HCT116 (cell line): Measurements from ENCODE around the gene MOB3A.

Experiments used
- CTCF ChIP-seq, 3 experiments: fragments of 200-600 bp in 1 of 3; sonication (generic) in 1 of 3; IDR thresholded peaks in 2 of 3; conservative IDR thresholded peaks in 1 of 3; 2 replicates each; pipeline ENCODE4 v1.5.1; 2012 to 2017; ENCODE audit warnings: low read depth in 2 of 3, low read length in 2 of 3, antibody characterized with exemption in 1 of 3, borderline replicate concordance in 1 of 3, control low read depth in 1 of 3, mild to moderate bottlenecking in 1 of 3, mixed read lengths in 1 of 3, mixed run types in 1 of 3, moderate library complexity in 1 of 3; ENCODE audit not compliant: insufficient read depth in 1 of 3
- EGR1 ChIP-seq: IDR thresholded peaks from 2 replicates; pipeline ENCODE4 v1.6.1; 2012; ENCODE audit warnings: low read depth
- POLR2AphosphoS5 ChIP-seq: IDR thresholded peaks from 2 replicates; pipeline ENCODE4 v1.6.1; 2011; ENCODE audit warnings: mild to moderate bottlenecking, low read depth, low read length, moderate library complexity

GRCh38 chr19:2099937-2100718, 4.0 kb upstream of the MOB3A start:
- no peak for TF ChIP-seq POLR2AphosphoS5
- no peak for TF ChIP-seq CTCF (IDR thresholded peaks at IDR 0.05 in 2 of 3, conservative IDR thresholded peaks at IDR 0.05 in 1 of 3; ENCODE audit: borderline replicate concordance in 1 of 3, insufficient read depth in 1 of 3, low read depth in 2 of 3, low read length in 2 of 3)
- TF ChIP-seq EGR1: no peak
